Colonic mucosa (tissue), 4 donors: ENCODE measurements around the gene CCDC7. TPM values are rescaled to one million over a fixed set of nuclear protein-coding genes. Genes with fewer than 3 reads are reported as not detected.

ENCODE experiments used
- DNase-seq: peaks from one replicate; pipeline ENCODE4 v3.0.0-alpha.2; 2020
- H3K27ac ChIP-seq: fragments of 200-600 bp; one replicate; pipeline ENCODE4 v1.8.0; 2021
- H3K27me3 ChIP-seq: fragments of 200-600 bp; one replicate; pipeline ENCODE4 v1.8.0; 2021
- H3K36me3 ChIP-seq: fragments of 200-600 bp; one replicate; pipeline ENCODE4 v1.8.0; 2021
- H3K4me1 ChIP-seq: fragments of 200-600 bp; one replicate; pipeline ENCODE4 v1.8.0; 2021; ENCODE audit warnings: mild to moderate bottlenecking
- H3K4me3 ChIP-seq: fragments of 200-600 bp; one replicate; pipeline ENCODE4 v1.8.0; 2021
- H3K9ac ChIP-seq, 2 donors: one replicate each; pipeline ENCODE4 v1.7.0; 2013; ENCODE audit warnings: control low read depth in 2 of 2, low read depth in 2 of 2, low read length in 2 of 2
- H3K9me3 ChIP-seq: fragments of 200-600 bp; one replicate; pipeline ENCODE4 v1.8.0; 2021
- CTCF ChIP-seq: fragments of 200-600 bp; IDR thresholded peaks from one replicate; pipeline ENCODE4 v1.8.0; 2022; ENCODE audit warnings: antibody characterized with exemption, mild to moderate bottlenecking
- intact Hi-C: fragments of 100-400 bp; cut with DNase I; formaldehyde crosslinking; loops from one replicate; pipeline ENCODE4 v1.14.1; 2022
- total RNA-seq, 2 donors: library from RNA; stranded (reverse); fragmentation: NEBNext Ultra II Directional in 1 of 2; extraction: Animal tissue kit (Norgen Biotek cat#: 25700) in 1 of 2; gene quantifications; one replicate each; pipeline ENCODE4 v1.2.1, GENCODE V29; 2021
- donor health status: healthy.
- donor health status: DM: no; HTN: no; CAD: no.
- donor health status: DM: no; HTN: no; CAD: no.

Gene CCDC7
- total RNA-seq, 2 donors from 2014 or later = 9.9 TPM

GRCh38 chr10:32446536-32447406, 831 bp downstream of the CCDC7 start:
- no peak for TF ChIP-seq CTCF
- H3K4me3 ChIP-seq = peak overlapping the region; percentile 54
- intact Hi-C loops = loop anchor here (5.0 kb wide), 1 partner anchor 64 kb away; no protein-coding TSS in a partner anchor
- H3K9ac ChIP-seq = peak overlapping the region; percentile 93
- H3K9me3 ChIP-seq = no peaks in the 10 kb centered on the region
- peak; percentile 28 for DNase-seq
- peak overlapping the region; percentile 96 for H3K27ac ChIP-seq
- no peaks in the 10 kb centered on the region for H3K4me1 ChIP-seq
- no peaks in the 10 kb centered on the region for H3K36me3 ChIP-seq
- no peaks in the 10 kb centered on the region for H3K27me3 ChIP-seq

- H3K9me3 ChIP-seq = no peaks in the 10 kb centered on the region
- TF ChIP-seq CTCF = no peak
- no peak overlapping the region for H3K4me3 ChIP-seq
- H3K27me3 ChIP-seq = no peaks in the 10 kb centered on the region
- DNase-seq = no peak
- H3K9ac ChIP-seq = no peak overlapping the region
- no peak overlapping the region for H3K27ac ChIP-seq
- no peaks in the 10 kb centered on the region for H3K36me3 ChIP-seq
- intact Hi-C loops = no loop called here
- no peaks in the 10 kb centered on the region for H3K4me1 ChIP-seq
These were observed 8.2 kb downstream of the CCDC7 start for GRCh38 chr10:32454148-32454547.

GRCh38 chr10:32459051-32459698, 13.2 kb downstream of the CCDC7 start:
- no peak overlapping the region for H3K9ac ChIP-seq
- no peaks in the 10 kb centered on the region for H3K9me3 ChIP-seq
- H3K36me3 ChIP-seq = no peaks in the 10 kb centered on the region
- TF ChIP-seq CTCF = no peak
- no peak overlapping the region for H3K4me3 ChIP-seq
- H3K27ac ChIP-seq = no peak overlapping the region
- intact Hi-C loops = no loop called here
- DNase-seq = no peak
- H3K4me1 ChIP-seq = no peaks in the 10 kb centered on the region
- H3K27me3 ChIP-seq = no peaks in the 10 kb centered on the region

- DNase-seq = no peak
- H3K36me3 ChIP-seq = no peaks in the 10 kb centered on the region
- H3K9ac ChIP-seq = no peak overlapping the region
- no peak overlapping the region for H3K27ac ChIP-seq
- H3K4me3 ChIP-seq = no peak overlapping the region
- H3K27me3 ChIP-seq = no peaks in the 10 kb centered on the region
- no peaks in the 10 kb centered on the region for H3K9me3 ChIP-seq
- TF ChIP-seq CTCF = no peak
- intact Hi-C loops = no loop called here
- H3K4me1 ChIP-seq = no peaks in the 10 kb centered on the region
These were observed 15.3 kb downstream of the CCDC7 start for GRCh38 chr10:32461203-32461602.

- Histone ChIP-seq H3K9ac (no peak overlapping the region), H3K9me3 (no peaks in the 10 kb centered on the region), H3K27ac (no peak overlapping the region), H3K36me3 (no peaks in the 10 kb centered on the region), H3K4me3 (no peak overlapping the region), H3K27me3 (no peaks in the 10 kb centered on the region), H3K4me1 (no peaks in the 10 kb centered on the region)
- no peak for DNase-seq
- intact Hi-C loops = no loop called here
- no peak for TF ChIP-seq CTCF
These were observed 25.3 kb downstream of the CCDC7 start for GRCh38 chr10:32471232-32471631.
